GM19397 (cell line): ENCODE results near the gene EAF2.

Experiments
- ATAC-seq: cut with Tn5 transposase; IDR thresholded peaks from one replicate; pipeline ENCODE4 v1.9.1; 2021; ENCODE audit warnings: mild to moderate bottlenecking, moderate library complexity; ENCODE audit not compliant: unreplicated experiment

Gene EAF2

DNA sequence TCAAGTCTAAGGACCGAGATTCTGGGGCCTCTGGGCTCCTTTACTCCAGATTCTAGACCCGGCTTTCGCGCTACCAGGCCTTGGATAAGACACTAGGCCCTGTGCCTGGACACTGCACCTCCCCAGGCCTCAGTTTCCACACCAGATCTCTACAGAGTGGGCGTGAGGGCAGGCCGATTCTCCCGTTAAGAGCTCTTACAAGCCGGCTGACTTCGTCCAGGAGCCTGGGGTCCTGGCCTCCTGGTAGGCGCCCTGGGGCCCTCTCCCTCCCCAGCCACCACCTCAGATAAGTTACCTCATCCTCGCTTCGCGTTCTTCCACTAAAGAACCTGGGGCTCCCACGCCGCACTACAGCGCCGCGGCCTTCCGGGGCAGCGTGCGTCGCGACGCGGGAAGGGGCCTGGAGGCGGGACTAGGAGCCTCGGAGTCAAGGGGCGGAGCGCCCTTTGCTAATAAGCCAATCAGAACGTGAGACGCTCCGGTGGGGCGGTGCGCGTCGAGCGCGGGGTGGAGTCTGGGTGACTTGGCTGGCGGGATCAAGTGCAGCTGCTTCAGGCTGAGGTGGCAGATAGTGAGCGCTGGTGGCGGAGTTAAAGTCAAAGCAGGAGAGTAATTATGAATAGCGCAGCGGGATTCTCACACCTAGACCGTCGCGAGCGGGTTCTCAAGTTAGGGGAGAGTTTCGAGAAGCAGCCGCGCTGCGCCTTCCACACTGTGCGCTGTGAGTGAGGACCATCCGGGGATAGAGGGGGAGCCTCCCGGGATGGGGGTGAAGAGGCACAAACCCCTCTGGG is at the start of gene EAF2, which contains the start of gene IQCB1:
Gene EAF2, plus strand, starts transcription at position 539 of the 794 bp plus-strand sequence. Its CDS starts 77 bp downstream, at position 616.
Gene IQCB1, minus strand, starts transcription at position 390 of the 794 bp plus-strand sequence. CDS start 6,100 bp downstream, outside the sequence.
- peak; percentile 99 for ATAC-seq

DNA sequence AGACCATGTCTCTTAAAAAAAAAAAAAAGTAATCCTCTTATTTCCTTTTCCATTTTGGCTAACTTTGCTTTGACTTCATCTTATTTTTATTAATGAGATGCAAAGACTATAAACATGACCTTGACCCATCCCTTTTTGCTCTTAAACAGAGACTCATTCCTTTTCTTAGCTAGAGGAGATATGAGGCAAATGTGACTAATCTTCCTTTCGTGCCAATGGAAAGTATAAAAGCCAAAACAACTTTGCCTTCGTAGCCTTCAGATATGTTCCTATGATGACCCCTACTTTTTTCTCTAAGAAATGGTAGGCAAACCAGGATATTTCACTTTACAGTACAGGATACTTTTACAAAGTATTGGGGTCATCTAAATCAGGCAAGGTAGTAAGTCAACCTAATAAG is 48.5 kb upstream of the EAF2 start:
- no peak for ATAC-seq

DNA sequence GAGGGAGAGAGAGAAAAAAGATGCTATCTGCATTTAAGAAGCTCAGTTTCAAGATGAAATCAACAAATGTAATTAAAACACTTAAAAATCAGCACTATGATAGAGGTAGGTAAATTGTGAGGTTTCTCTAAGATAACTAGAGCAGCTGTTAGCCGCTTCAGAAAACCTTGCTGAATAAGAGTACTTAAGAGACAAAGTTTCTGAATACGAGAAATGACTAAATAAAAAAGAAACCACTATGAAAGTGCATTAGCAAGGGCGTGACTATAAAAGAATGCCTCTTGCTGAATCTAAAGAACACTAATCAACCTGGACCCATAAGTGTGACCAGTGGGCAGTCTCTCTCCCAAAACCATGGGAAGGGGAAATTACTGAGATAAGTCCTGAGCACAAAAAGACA is 41.9 kb upstream of the EAF2 start:
- ATAC-seq: peak; percentile 62

DNA sequence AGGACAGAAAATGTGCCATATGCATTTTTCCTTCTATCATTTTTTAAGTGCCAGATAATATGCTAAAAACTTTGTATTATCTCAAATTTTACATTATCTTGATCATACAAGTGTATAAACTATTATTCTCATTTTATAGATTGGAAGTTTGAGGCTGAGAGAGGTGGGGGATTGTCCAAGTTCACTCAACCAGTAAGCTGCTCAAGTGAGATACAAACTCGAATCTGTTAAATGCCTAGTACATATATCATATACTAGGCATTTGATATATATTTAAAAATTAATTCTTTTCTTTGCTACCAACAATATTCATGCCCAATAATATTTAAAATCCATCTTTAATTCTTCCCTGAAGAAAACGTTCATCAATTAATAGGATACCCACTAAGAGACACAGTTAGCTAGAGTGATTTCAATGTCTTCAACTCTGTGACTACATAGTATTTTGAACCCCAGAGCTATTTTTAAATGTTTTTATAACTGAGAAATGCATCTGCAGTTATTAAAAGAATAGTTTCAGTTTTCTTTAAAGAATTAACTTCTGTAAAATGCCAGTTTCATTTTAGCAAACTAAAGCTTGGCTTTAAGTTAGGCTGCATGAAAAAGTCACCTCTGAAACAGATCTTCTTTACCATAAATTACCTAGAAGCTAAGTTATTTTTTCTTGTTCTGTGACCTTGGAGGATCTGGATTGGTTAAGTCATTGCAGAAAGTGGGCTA is 40.6 kb upstream of the EAF2 start:
- ATAC-seq: no peak

DNA sequence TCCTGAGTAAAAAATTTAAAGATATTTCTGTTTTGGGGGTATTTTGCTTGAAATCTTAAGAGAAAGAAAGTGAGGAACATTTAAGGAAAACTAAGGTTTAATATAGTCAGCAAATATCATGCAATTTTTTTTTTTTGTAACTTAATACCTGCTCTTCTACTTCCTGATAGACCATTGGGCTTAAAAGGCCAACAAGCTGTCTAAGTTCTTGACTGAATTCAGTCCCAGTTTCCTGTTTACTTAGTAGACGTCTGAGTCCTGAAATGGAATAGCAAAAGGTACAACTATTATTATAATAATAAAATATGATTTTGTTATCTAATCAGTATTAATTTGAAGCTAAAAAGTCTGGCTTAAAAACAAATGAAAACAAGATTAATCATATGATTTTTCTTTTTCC is 38.0 kb upstream of the EAF2 start:
- ATAC-seq: no peak

DNA sequence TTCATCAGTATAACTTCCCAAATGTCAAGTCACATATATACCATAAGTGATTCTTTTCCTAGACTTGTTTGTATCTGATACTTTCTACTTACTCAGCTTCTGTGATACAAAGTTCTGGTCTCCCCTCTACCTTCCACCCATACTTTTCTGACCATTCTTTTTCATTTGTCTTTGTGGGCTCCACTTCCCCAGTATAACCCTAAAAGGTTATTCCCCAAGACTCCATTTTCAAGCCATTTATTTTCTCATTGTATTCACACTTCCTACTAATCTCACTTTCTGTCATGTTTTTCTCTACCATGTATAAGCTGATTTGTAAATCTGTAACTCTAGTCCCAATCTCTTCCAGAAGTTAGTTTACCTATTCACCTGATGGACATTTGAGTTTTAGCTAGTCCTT is 34.1 kb upstream of the EAF2 start:
- ATAC-seq: no peak

DNA sequence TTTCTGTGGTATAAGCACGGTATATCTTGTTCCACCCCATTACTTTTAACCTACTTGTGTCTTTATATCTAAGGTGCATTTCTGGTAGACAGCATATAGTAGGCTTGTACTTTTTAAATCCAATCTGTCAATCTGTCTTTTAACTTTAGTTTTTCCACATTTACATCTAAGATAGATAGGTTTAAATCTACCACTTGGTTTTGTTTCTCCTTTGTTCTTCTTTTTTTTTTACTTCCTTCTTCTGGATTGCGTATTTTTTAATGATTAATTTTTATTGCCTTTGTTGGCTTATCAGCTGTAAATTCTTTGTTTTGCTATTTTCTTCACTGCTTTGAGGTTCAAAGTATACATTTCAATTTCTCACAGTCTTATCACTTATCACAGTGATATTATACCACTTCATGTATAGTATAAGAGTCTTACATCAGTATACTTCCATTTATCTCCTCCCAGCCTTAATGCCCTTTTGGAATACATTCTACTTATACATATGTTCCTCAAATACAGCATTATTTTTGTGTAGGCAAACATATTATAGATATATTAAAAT is 31.2 kb upstream of the EAF2 start:
- no peak for ATAC-seq

DNA sequence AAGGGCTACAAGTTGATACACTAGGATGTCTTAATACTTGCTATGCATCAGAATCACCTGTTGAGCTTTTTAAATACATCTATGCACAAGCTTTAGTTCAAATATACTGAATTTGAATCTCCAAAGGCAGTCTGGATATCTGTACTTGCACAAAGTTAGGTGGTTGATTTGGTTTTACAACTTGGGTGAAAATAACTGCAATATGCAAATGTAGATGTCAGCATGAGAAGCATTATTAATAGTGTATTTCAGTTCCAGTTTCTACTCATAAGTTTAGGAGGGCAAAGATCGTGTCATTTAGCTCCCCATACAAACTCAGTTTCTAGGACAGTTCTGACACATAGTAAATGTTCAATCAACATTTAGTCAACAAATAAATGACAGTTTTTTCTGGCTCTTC is 25.8 kb upstream of the EAF2 start:
- ATAC-seq: peak; percentile 82

DNA sequence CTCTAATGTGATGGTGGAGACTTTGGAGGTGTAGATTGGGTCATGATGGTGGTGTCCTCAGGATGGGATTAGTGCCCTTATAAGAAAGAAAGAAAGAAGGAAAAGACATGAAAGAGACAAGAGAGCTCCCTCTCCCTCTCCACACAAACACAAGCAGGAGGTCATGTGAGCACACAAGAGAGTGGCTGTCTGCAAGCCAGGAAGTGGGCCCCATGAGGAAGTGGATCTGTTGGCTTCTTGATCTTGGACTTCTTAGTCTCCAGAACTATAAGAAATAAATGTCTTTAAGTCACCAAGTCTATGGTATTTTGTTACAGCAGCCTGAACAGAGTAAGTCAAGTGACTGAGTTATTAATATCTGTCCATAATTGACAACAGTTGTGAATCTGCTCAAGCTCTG is 17.3 kb upstream of the EAF2 start:
- no peak for ATAC-seq

DNA sequence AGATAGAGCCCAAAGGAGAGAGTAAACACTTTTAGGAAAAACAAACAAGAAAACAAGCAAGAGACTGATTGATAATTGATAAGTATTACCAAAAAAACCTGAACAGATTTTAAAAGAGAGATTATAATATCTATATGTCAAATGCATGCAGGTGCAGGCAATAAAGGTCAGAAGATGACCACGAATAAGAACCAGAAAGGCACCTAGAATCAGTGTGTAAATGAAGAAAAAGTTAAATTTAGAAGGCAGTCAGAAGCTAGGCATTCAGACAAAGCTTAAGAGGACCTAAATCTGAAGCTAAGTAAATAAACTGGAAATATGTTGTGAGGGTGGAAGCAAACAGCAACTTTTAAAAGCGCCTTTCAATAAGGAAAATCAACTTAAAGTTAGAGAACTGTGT is 16.4 kb upstream of the EAF2 start:
- no peak for ATAC-seq

DNA sequence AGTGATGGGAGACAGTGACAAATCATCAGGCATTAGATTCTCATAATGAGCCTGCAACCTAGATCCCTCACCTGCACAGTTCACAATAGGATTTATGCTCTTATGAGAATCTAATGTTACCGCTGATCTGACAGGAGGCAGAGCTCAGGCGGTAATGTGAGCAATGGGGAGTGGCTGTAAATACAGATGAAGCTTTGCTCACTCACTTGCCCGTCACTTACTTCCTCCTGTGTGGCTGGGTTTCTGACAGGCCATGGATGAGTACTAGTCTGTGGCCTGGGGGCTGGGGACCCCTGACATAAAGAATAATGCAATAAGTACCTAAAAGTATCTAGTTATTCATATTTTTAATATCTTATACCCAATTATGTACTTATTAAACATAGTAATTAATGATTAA is 15.8 kb upstream of the EAF2 start:
- no peak for ATAC-seq

DNA sequence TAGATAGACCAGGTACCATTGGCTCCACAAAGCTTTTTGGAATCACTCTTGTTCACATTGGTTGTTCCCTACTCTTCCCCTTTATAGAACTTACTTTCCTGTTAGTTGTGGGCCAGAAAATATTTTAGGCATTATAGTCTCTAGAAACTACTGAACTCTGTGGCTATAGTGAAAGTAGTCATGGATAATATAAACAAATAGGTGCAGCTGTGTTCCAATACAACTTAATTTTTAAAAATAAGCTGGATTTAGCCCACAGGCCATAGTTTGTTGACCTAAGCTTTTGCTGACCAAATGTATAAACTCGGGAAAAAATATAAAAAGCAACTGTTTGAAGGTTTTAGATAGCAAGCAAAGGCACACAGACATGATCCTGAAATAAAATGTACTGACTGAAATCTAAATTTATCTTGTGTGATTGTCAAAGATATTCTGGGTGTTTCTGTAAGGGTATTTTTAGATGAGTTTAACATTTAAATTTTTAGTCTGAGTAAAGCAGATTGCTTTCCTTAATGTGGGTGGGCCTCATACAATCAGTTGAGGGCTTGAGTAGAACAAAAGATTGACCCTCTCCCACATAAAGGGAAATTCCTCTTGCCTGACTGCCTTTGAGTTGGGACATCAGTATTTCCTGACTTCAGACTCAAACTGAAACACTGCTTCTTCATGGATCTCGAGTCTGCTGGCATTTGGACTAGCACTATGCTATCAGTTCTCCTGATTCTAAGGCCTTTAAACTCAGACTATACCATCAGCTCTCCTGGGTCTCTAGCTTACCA is 13.4 kb upstream of the EAF2 start:
- ATAC-seq: no peak

DNA sequence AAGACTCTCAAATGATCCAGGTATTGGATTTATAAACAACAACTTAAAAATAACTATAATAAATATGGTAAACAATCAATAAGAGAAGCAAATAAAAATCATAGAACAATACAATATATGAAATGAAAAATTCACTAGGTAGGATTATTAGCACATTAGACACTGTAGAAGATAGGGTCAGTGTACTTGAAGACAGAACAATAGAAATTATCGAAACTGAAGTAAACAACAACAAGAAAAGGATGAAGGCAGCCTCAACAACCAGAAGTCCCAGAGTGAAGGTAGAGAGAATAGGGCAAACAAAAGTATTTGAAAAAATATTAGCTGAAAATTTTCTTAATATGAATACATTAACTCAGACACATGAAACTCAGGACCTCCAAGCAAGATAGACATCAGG is 12.0 kb upstream of the EAF2 start:
- no peak for ATAC-seq

DNA sequence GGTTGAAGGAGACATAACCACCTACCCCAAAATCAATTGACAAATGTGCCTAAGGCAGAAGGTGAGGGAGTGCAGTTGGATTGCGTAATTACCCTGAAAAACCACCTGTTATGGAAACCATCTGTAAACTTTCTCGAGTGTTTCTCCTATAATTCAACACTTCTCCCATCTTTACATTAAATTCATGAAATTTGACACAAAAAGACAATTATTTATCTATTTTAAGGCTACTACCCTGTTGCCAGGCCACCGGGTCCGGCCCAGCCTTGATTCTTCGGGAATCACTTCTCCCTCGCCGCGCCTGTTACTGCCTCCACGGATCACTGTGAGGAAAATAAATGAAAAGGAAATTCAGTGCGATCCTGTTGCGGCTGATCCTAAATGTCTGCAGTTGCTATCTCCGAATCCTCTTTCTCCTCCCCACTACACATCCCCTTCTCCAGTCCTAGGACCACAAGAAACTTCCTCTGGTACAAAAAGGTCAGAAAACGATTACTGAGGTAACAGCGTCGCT is 795 bp upstream of the EAF2 start:
- ATAC-seq: no peak

DNA sequence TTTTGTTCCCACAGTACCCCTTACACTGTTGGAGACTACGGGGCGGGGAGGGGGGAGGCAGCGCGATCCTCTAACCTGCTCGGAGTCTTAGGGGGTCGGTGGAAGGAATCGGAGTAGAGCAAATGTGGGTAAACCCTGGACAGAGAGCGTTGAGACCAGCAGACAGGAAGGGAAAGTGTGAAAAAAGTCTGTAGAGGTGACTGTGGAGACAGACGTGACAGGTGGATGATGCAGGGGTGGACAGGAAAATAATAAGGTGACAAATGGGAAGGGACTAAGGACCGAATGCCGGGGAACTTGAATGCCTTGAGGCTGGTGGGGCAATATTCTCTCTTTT is 424 bp downstream of the EAF2 start:
- ATAC-seq: peak; percentile 6

DNA sequence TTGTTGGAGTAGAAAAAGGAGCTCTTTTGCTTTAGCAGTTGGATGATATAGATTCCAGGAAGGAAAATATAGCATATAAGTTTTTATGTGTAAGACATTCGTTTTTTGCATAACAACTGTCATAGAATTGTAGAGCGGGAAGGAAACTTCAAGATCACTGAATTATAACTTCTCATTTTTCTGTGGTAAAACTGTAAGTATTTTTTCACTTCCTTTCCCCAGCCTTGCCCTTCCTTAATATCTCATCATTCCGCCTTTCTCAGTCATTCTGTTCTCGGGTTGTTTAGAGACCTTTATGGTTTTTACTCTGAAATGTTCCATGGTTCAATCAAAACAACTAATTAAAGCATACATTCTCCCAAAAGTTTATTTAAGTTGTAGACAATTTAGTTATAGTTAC is 1.1 kb downstream of the EAF2 start:
- ATAC-seq: no peak

DNA sequence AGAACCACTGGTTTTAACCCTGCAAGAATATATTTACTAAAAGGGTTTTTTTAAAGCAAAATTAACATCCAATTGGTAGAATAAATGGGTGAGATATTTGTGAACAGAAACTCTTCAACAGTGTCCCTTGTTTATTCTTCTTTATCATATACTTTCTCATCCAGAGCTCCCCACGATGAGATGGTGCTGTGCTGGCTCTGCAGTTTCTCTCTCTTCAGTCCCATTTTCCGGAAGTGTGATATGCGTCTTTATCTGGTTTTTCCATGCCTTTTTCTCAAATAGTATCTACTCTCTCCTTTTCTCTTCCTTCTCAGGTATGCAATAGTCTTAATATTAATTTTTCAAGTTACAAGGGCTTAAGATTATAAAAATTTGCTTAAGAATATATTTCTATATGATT is 1.5 kb downstream of the EAF2 start:
- ATAC-seq: no peak

DNA sequence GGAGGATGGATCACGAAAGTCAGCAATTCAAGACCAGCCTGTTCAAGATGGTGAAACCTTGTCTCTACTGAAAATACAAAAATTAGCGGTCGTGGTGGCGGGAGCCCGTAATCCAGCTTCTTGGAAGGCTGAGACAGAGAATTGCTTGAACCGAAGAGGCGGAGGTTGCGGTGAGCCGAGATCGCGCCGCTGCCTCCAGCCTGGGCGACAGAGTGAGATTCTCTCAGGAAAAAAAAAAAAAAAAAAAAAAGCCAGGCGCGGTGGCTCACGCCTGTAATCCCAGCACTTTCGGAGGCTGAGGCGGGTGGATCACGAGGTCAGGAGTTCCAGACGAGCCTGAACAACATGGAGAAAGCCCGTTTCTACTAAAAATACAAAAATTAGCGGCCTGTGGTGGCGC is 5.0 kb downstream of the EAF2 start:
- no peak for ATAC-seq

DNA sequence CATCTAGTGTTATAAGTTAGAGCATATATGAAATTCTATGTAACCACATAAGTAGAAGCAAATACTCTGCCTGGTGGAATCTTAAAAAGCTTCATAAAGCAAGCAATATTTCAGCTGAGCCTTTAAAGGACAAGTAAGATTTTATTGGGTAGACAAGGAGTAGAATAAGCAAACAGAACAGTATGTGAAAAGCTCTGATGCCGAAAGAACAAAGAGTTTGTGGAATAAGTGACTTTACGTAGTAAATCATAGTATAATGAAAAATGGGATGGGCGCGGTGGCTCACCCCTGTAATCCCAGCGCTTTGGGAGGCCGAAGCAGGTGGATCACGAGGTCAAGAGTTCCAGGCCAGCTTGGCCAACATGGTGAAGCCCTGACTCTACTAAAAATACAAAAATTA is 9.9 kb downstream of the EAF2 start:
- no peak for ATAC-seq

DNA sequence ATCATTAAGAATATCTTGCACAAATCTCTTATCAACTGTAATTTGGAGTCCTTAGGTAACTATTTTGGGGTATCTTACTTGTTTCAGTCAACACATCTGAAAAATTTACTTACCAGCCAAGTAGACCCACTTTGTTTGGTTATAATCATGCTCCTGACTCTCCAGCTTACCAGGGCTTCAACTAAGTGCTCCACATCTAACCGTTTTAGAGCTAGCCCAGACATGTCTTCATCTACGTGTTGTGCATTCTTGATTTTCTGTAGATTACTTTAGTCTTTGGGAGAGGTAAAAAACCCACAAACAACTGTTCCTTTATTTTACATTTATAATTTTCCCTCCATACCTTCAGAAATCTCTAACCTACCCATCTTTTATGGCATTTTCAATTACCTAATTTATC is 17.2 kb downstream of the EAF2 start:
- no peak for ATAC-seq

DNA sequence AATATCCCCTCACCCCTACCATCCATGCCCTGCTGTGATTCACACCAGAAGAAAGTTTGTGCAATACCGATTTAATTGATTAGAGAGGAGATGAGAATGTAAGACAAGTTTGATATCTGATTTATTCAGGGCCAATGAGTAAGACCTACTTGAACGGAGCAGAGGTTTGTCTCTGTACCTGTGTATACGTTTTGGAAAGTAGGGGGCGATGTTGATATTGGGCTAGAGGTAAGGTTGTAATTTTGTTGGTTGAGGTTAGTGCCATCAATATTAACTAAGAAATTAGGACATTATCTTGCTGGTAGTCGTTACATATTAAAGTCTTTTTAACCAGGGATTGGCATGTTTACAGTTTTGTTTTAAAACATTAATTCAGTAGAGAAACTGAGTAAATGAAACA is 20.5 kb downstream of the EAF2 start:
- ATAC-seq: no peak
